ENCODE measurements around the gene ZNF438. TPM values are rescaled to one million over a fixed set of nuclear protein-coding genes. Genes with fewer than 3 reads are reported as not detected.

ZNF438 gene
- total and polyA plus RNA-seq, 2 of the 8 experiments (the other 6 are each of a cell fraction or from before 2014, with no cell fraction given): 0.95 to 1.7 TPM

GRCh38 chr10:30805061-30805460 lies 226.6 kb downstream of the ZNF438 start:
- DNase-seq (ENCODE audit: low read depth in 1 of 2, low spot score in 2 of 2): no peak
- 89% methylated on average over 9 of the region's 9 CpGs; no CpG with 5 or more reads in 1 of the 2 experiments for WGBS, 2 experiments (ENCODE audit: extremely low coverage in 1 of 2, insufficient coverage in 1 of 2, insufficient read length in 1 of 2, insufficient replicate concordance in 2 of 2, low coverage in 1 of 2, low lambda C conversion rate in 2 of 2, missing lambda C conversion rate in 1 of 2)
- H2AK5ac ChIP-seq (ENCODE audit: low read depth, low read length): no peak overlapping the region
- no peak overlapping the region for H4K91ac ChIP-seq (replicated peaks; ENCODE audit: insufficient read length, low read length)
- no peak overlapping the region for H3K14ac ChIP-seq (ENCODE audit: insufficient read length)
- no peaks in the 10 kb centered on the region for H3K36me3 ChIP-seq (ENCODE audit: control insufficient read depth in 2 of 4, insufficient read depth in 4 of 4, low read length in 3 of 4)
- no peak overlapping the region for H3K4me3 ChIP-seq (ENCODE audit: extremely low read depth in 1 of 4, insufficient read depth in 2 of 4, low read depth in 3 of 4, low read length in 4 of 4)
- no peak overlapping the region for H4K8ac ChIP-seq (ENCODE audit: extremely low read depth, insufficient read depth, low read length)
- H2BK120ac ChIP-seq (replicated peaks; ENCODE audit: low read depth, low read length): no peak overlapping the region
- H3K4me1 ChIP-seq (replicated peaks in 1 of 4; ENCODE audit: control insufficient read depth in 3 of 4, insufficient read depth in 4 of 4, low read length in 3 of 4): no peaks in the 10 kb centered on the region
- ChIA-PET POLR2A (ENCODE audit: partially characterized antibody) (no interaction called here), CTCF (ENCODE audit: partially characterized antibody) (no interaction called here)
- no peak for FAIRE-seq
- no peaks in the 10 kb centered on the region for H3K23me2 ChIP-seq (ENCODE audit: low read depth, low read length)
- H3K79me1 ChIP-seq (ENCODE audit: low read depth, low read length): no peaks in the 10 kb centered on the region
- H2BK5ac ChIP-seq (ENCODE audit: low read depth, low read length): no peak overlapping the region
- no peak overlapping the region for H3K4ac ChIP-seq (replicated peaks; ENCODE audit: insufficient read length, low read depth, low read length)
- H2BK15ac ChIP-seq (ENCODE audit: low read length): no peak overlapping the region
- no peaks in the 10 kb centered on the region for H3K79me2 ChIP-seq (ENCODE audit: control insufficient read depth in 1 of 2, insufficient read depth in 2 of 2, low read length in 2 of 2)
- H2BK12ac ChIP-seq (ENCODE audit: low read depth, low read length): no peak overlapping the region
- no peak overlapping the region for H2AFZ ChIP-seq (ENCODE audit: low read length)
- TF ChIP-seq FOSL1 (IDR thresholded peaks at IDR 0.05; ENCODE audit: insufficient read depth, low read depth, low read length): no peak
- TF ChIP-seq EGR1 (IDR thresholded peaks at IDR 0.05; ENCODE audit: borderline replicate concordance, low read depth, low read length): no peak
- TF ChIP-seq RBBP5 (IDR thresholded peaks at IDR 0.05; ENCODE audit: borderline replicate concordance, low read depth, low read length): no peak
- no peak overlapping the region for H3K18ac ChIP-seq (ENCODE audit: extremely low read depth, low read length)
- no peak overlapping the region for H2BK20ac ChIP-seq (ENCODE audit: low read length)
- no peak overlapping the region for H3K56ac ChIP-seq (replicated peaks; ENCODE audit: insufficient read length, low read depth, low read length)
- H3K27ac ChIP-seq (ENCODE audit: low read depth, low read length): no peak overlapping the region
- H4K5ac ChIP-seq (ENCODE audit: insufficient read length, low read depth, low read length): no peak overlapping the region
- peaks cover 0 to 4% of the 10 kb centered on the region in 2 experiments; a peak in 1 of 4 replicates for H3K9me3 ChIP-seq (ENCODE audit: insufficient read depth in 2 of 2, low read depth in 1 of 2, low read length in 1 of 2)
- H3K23ac ChIP-seq (ENCODE audit: insufficient read length): no peak overlapping the region
- H3K9ac ChIP-seq (replicated peaks in 1 of 4; ENCODE audit: extremely low read depth in 1 of 4, low read depth in 3 of 4, low read length in 3 of 4): no peak overlapping the region
- H3K27me3 ChIP-seq (replicated peaks in 1 of 4; ENCODE audit: control insufficient read depth in 3 of 4, extremely low read depth in 1 of 4, insufficient read depth in 3 of 4, low read length in 3 of 4): no peaks in the 10 kb centered on the region
- H3K4me2 ChIP-seq (ENCODE audit: insufficient read depth in 1 of 2, low read depth in 2 of 2, low read length in 2 of 2): no peak overlapping the region
- no peaks in the 10 kb centered on the region for H4K20me1 ChIP-seq (replicated peaks in 1 of 2; ENCODE audit: control insufficient read depth in 1 of 2, insufficient read depth in 2 of 2, low read length in 2 of 2)
